ENCODE results near the gene LDOC1.
"Not testable (repeated sequence)": the region's sequence is repeated elsewhere in the genome, so short reads cannot be mapped to it uniquely, and the experiment has no call there.

The LDOC1 gene

DNA sequence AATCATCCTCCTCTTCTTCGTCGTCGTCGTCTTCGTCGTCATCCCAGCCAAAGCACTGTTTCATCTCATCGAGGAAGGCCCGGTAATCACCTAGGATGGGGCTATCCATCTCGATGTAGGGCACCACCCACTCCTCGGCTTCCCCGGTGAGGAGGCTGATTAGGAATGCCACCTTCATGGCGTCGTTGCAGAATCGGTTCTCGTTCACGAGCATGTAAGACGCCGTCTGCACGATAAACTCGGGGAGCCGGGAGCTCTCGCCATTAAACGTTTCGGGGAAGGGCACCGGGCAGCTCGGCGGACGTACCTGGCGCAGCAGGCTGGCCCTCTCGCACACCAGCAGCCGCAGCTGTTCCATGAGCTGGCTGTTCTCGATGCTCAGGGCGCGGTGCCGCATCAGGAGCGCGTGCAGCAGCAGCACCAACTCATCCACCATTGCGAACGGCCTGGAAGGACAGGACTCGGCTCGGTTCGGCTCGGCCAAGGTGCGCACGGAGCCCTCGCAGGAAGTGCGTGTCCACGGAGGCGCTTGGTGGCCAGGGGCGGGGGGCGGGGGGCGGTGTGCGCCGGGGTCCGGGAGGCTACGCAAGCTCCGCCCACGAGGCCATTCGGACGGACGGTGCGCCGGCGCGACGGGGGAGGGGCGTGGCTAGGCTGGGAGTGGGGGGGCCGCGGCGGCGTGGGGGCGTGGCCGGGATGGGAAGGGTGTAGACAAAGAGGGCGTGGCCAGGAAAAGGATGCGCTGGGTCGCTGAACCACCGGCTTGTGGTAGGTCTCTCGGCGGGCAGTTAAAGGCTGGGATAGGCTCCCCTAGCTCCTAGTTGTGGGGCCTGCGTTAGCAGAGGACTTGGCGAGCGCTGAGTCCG lies at the start of gene LDOC1:
LDOC1 (minus strand) TSS at position 544 of the 866 bp plus-strand sequence; CDS start at position 436, 108 bp downstream.
- Histone ChIP-seq H3K4me1 (ENCODE audit: insufficient read depth, insufficient read length) (no peaks in the 10 kb centered on the region), H3K9ac (ENCODE audit: insufficient read length, low read depth) (peak within 1 kb of the TSS; percentile 81)
- peak; percentile 49 for DNase-seq (ENCODE audit: low read depth, low spot score)

GRCh38 chrX:141221611-141222010 lies 44.7 kb upstream of the LDOC1 start:
- Histone ChIP-seq H3K9ac (ENCODE audit: insufficient read length, low read depth) (no peak overlapping the region), H3K4me3 (ENCODE audit: insufficient read length, low read depth) (no peak overlapping the region), H3K36me3 (ENCODE audit: insufficient read depth, insufficient read length, low read length) (no peaks in the 10 kb centered on the region), H3K9me3 (ENCODE audit: insufficient read depth, low read length) (no peaks in the 10 kb centered on the region), H3K4me1 (ENCODE audit: insufficient read depth, insufficient read length) (no peaks in the 10 kb centered on the region), H3K27me3 (ENCODE audit: insufficient read depth, insufficient read length) (no peaks in the 10 kb centered on the region)
- TF ChIP-seq SUZ12 (IDR thresholded peaks at IDR 0.05; ENCODE audit: extremely low read depth, insufficient read depth, insufficient read length) (no peak), ZNF274 (IDR thresholded peaks at IDR 0.05; ENCODE audit: low read depth, low read length) (no peak), YY1 (IDR thresholded peaks at IDR 0.05; ENCODE audit: insufficient read depth, insufficient read length) (no peak)
- no peak for DNase-seq (ENCODE audit: low read depth, low spot score)

More for the DNA sequence above, at the start of gene LDOC1:
- peak within 1 kb of the TSS; percentile 65 for H3K4me3 ChIP-seq (ENCODE audit: insufficient read length, low read depth)
- no peaks in the 10 kb centered on the region for H3K27me3 ChIP-seq (ENCODE audit: insufficient read depth, insufficient read length)
- no peaks in the 10 kb centered on the region for H3K9me3 ChIP-seq (ENCODE audit: insufficient read depth, low read length)
- TF ChIP-seq SUZ12 (IDR thresholded peaks at IDR 0.05; ENCODE audit: extremely low read depth, insufficient read depth, insufficient read length), result no peak
- no peak for TF ChIP-seq ZNF274 (IDR thresholded peaks at IDR 0.05; ENCODE audit: low read depth, low read length)
- no peak for TF ChIP-seq YY1 (IDR thresholded peaks at IDR 0.05; ENCODE audit: insufficient read depth, insufficient read length)
- H3K36me3 ChIP-seq (ENCODE audit: insufficient read depth, insufficient read length, low read length), result peaks cover 2% of the 10 kb centered on the region

DNA sequence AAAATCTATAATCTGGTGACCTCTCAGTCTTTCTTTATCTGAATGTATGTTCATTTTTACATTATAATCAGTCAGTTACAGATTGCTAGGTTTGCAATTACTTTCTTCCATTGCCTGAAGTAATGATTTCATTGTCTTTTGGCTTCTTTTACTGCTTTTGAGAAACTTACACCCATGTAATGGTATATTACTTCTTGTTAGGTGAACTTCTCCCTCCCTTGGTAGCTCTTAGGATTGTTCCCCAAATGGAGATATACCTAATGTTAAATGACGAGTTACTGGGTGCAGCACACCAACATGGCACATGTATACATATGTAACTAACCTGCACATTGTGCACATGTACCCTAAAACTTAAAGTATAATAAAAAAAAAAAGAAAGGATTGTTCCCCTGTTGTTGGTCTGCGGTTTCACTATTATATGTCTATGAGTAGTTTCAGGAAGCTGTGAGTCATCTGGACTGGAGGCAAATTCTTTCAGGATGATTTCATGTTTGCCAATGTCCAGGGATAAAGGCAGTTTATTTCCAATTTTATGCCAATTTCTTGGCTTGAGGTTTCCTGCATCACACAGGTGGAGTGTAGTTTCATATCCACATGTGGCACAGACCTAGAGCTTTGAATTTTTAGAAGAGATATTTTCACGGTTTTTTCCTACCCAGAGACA lies 43.5 kb upstream of the LDOC1 start:
- Histone ChIP-seq H3K4me3 (ENCODE audit: insufficient read length, low read depth) (no peak overlapping the region), H3K9ac (ENCODE audit: insufficient read length, low read depth) (no peak overlapping the region), H3K4me1 (ENCODE audit: insufficient read depth, insufficient read length) (no peaks in the 10 kb centered on the region), H3K36me3 (ENCODE audit: insufficient read depth, insufficient read length, low read length) (no peaks in the 10 kb centered on the region), H3K27me3 (ENCODE audit: insufficient read depth, insufficient read length) (no peaks in the 10 kb centered on the region), H3K9me3 (ENCODE audit: insufficient read depth, low read length) (no peaks in the 10 kb centered on the region)
- TF ChIP-seq SUZ12 (IDR thresholded peaks at IDR 0.05; ENCODE audit: extremely low read depth, insufficient read depth, insufficient read length), result no peak
- no peak for TF ChIP-seq YY1 (IDR thresholded peaks at IDR 0.05; ENCODE audit: insufficient read depth, insufficient read length)
- TF ChIP-seq ZNF274 (IDR thresholded peaks at IDR 0.05; ENCODE audit: low read depth, low read length), result no peak
- DNase-seq (ENCODE audit: low read depth, low spot score), result no peak

- Histone ChIP-seq H3K9me3 (ENCODE audit: insufficient read depth, low read length) (no peaks in the 10 kb centered on the region), H3K27me3 (ENCODE audit: insufficient read depth, insufficient read length) (no peaks in the 10 kb centered on the region), H3K36me3 (ENCODE audit: insufficient read depth, insufficient read length, low read length) (no peaks in the 10 kb centered on the region), H3K4me1 (ENCODE audit: insufficient read depth, insufficient read length) (no peaks in the 10 kb centered on the region), H3K4me3 (ENCODE audit: insufficient read length, low read depth) (no peak overlapping the region), H3K9ac (ENCODE audit: insufficient read length, low read depth) (no peak overlapping the region)
- no peak for TF ChIP-seq YY1 (IDR thresholded peaks at IDR 0.05; ENCODE audit: insufficient read depth, insufficient read length)
- TF ChIP-seq ZNF274 (IDR thresholded peaks at IDR 0.05; ENCODE audit: low read depth, low read length), result no peak
- no peak for TF ChIP-seq SUZ12 (IDR thresholded peaks at IDR 0.05; ENCODE audit: extremely low read depth, insufficient read depth, insufficient read length)
- no peak for DNase-seq (ENCODE audit: low read depth, low spot score)
Observed at GRCh38 chrX:141214196-141214595, 37.3 kb upstream of the LDOC1 start.

GRCh38 chrX:141201962-141202361 lies 25.0 kb upstream of the LDOC1 start:
- Histone ChIP-seq H3K9me3 (ENCODE audit: insufficient read depth, low read length) (no peaks in the 10 kb centered on the region), H3K9ac (ENCODE audit: insufficient read length, low read depth) (no peak overlapping the region), H3K4me1 (ENCODE audit: insufficient read depth, insufficient read length) (no peaks in the 10 kb centered on the region), H3K4me3 (ENCODE audit: insufficient read length, low read depth) (no peak overlapping the region), H3K27me3 (ENCODE audit: insufficient read depth, insufficient read length) (no peaks in the 10 kb centered on the region), H3K36me3 (ENCODE audit: insufficient read depth, insufficient read length, low read length) (no peaks in the 10 kb centered on the region)
- DNase-seq (ENCODE audit: low read depth, low spot score), result no peak
- no peak for TF ChIP-seq YY1 (IDR thresholded peaks at IDR 0.05; ENCODE audit: insufficient read depth, insufficient read length)
- no peak for TF ChIP-seq SUZ12 (IDR thresholded peaks at IDR 0.05; ENCODE audit: extremely low read depth, insufficient read depth, insufficient read length)
- TF ChIP-seq ZNF274 (IDR thresholded peaks at IDR 0.05; ENCODE audit: low read depth, low read length), result no peak

DNA sequence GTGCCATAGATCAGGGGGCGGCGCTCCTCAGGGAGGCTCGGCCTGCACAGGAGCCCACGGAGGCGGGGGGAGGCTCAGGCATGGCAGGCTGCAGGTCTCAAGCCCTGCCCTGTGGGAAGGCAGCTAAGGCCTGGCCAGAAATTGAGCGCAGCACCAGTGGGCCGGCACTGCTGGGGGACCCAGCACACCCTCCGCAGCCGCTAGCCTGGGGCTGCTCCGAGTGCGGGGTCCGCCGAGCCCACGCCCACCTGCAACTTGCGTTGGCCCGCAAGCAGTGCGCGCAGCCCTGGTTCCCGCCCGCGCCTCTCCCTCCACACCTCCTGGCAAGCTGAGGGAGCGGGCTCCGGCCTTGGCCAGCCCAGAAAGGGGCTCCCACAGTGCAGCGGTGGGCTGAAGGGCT lies 11.6 kb upstream of the LDOC1 start:
- not testable (repeated sequence) for H3K4me1 ChIP-seq (ENCODE audit: insufficient read depth, insufficient read length); H3K9ac ChIP-seq (ENCODE audit: insufficient read length, low read depth); H3K4me3 ChIP-seq (ENCODE audit: insufficient read length, low read depth); H3K9me3 ChIP-seq (ENCODE audit: insufficient read depth, low read length); H3K27me3 ChIP-seq (ENCODE audit: insufficient read depth, insufficient read length); H3K36me3 ChIP-seq (ENCODE audit: insufficient read depth, insufficient read length, low read length); DNase-seq (ENCODE audit: low read depth, low spot score)

DNA sequence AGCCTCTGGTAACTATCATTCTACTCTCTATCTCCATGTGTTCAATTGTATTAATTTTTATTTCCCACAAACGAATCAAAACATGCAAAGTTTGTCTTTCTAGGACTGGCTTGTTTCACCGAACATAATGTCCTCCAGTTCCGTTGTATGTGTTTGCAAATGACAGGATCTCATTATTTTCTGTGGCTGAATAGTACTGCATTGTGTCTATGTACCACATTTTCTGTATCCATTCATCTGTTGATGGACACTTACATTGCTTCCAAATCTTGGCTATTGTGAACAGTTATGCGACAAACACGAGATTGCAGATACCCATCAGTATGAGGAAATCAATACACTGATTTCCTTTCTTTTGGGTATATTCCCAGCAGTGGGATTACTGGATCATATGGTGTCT lies 8.4 kb upstream of the LDOC1 start:
- no peaks in the 10 kb centered on the region for H3K9me3 ChIP-seq (ENCODE audit: insufficient read depth, low read length)
- no peaks in the 10 kb centered on the region for H3K4me1 ChIP-seq (ENCODE audit: insufficient read depth, insufficient read length)
- no peak for DNase-seq (ENCODE audit: low read depth, low spot score)
- no peaks in the 10 kb centered on the region for H3K27me3 ChIP-seq (ENCODE audit: insufficient read depth, insufficient read length)
- TF ChIP-seq ZNF274 (IDR thresholded peaks at IDR 0.05; ENCODE audit: low read depth, low read length), result no peak
- TF ChIP-seq SUZ12 (IDR thresholded peaks at IDR 0.05; ENCODE audit: extremely low read depth, insufficient read depth, insufficient read length), result no peak
- TF ChIP-seq YY1 (IDR thresholded peaks at IDR 0.05; ENCODE audit: insufficient read depth, insufficient read length), result no peak
- no peaks in the 10 kb centered on the region for H3K36me3 ChIP-seq (ENCODE audit: insufficient read depth, insufficient read length, low read length)
- H3K9ac ChIP-seq (ENCODE audit: insufficient read length, low read depth), result no peak overlapping the region
- no peak overlapping the region for H3K4me3 ChIP-seq (ENCODE audit: insufficient read length, low read depth)

Data from NT2/D1 (cell line).